ENCODE results near the gene GNPTAB. TPM values are rescaled to one million over a fixed set of nuclear protein-coding genes. Genes with fewer than 3 reads are reported as not detected.

Gene GNPTAB
- total RNA-seq, 1 experiment from 2014 or later, result 12.3 TPM

DNA sequence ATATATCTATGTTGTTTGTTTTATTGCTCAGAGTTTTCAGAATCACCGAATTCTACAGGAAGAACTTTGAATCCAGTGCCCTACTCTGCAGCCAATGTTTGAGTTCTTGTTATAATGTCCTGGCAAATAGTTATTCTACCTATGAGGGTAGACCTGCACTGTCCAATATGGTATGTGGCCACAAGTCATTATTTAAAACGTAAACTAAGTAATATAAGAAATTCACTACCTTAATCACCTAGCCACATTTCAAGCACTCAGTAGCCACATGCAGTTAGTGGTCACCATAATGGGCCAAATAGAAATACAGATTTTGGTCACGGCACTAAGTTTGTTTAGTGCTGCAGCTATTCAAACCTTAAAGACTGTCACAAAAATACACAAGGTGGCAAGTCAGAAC lies 26.4 kb downstream of the GNPTAB start:
- no peak for DNase-seq (ENCODE audit: low read depth)

DNA sequence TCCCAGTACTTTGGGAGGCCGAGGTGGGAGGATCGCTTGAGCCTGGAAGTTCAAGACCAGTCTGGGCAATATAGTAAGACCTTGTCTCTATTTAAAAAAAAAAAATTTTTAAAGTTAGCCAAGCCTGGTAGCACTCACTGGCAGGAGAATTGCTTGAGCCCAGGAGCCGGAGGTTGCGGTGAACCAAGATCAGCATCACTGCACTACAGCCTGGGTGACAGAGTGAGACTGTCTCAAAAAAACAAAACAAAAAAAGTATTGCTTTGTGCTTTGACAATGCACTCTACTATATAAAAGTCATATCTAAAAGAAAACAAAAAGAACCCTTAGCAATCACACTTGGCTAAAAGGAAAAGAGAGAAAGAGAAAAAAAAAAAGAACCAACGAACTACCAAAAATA lies 26.8 kb downstream of the GNPTAB start:
- DNase-seq (ENCODE audit: low read depth), result no peak

DNA sequence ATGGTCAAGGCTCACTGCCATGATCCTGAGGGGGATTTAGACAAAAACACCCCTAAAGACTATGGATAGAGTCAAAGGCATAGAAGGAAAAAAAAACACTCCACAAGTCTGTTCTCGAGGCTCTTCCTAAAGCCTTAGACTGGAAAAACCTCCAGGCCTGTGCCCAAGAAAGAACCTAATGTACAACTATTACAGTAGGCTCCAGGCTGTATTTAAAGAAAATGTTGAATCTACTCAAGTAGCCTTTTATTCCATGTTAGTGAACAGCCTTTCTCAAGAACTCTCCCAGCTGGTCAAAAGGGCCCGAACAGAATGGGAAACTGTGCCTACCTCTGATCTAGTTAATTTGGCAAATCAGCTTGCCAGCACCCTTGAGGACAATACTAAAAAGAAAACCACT lies 28.3 kb downstream of the GNPTAB start:
- no peak for DNase-seq (ENCODE audit: low read depth)

DNA sequence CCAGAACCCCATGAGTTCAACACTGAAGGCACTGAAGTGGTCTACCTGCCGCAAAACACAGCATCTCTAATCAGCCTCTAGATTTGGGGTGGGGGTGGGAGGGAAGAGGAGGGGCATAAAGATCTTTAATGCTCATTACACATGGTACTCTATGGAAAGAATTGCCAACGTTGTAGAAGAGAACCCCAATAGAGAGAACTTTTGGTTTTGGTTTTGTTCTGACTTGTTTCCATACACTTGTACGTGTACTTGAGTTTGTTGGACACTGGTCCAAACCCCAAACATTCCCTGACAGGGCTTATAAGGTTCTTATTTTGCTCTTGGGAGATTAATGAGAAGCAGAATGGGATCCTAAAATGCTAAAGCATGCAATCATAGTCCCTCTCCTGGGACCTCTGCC lies 31.0 kb downstream of the GNPTAB start:
- no peak for DNase-seq (ENCODE audit: low read depth)

DNA sequence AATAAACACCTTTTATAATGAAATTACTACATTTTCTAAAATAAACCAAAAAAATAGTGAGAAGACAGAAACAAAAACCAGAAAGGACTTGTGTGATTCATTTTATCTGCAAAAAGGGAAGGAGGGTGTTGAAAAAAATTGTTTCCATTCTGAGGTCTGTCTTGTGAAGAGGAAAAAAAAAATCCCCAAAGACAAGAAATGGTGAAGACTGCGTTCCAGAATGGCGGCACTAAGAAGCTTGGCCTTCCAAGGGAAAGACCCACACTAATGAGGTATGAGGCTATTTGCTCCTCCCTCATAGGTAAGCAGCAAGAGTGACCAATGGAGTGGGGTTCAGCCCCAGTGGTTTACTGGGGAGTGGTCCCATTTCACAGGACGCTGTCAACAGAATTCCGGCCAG lies 35.0 kb downstream of the GNPTAB start:
- no peak for DNase-seq (ENCODE audit: low read depth)

DNA sequence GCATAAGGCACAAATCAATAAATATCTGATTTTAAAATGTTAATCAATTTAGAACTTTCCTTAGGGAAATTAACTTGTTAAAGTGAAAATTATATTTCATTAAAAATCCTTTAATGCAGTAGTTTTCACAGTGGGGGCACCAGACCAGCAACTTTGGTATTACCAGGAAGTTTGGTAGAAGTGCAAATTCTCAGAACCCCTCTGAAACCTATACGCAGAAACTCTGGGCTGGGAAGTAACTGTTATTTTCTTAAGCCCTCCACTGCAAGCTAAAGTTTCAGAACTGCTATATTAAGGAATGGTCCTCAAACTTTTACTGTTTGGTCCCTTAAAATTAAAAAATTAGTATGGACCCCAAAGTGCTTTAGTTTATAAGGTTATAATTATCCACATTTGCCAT lies 35.7 kb downstream of the GNPTAB start:
- no peak for DNase-seq (ENCODE audit: low read depth)

DNA sequence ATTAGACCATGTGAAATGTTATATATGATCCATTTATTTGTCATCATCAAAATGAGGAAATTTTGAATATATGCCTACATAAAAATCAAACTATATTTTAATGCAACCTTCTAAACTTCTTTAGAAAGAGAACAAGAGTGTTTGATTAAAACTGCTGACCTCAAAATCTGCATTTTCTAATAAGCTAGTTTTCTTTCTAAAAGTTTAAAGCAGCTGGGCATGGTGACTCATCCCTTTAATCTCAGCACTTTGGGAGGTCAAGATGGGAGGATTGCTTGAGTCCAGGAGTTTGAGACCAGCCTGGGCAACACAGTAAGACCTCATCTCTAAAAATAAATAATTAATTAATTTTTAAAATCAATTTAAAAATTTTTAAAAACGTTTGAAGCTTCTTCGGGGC lies 36.2 kb downstream of the GNPTAB start:
- DNase-seq (ENCODE audit: low read depth), result no peak

DNA sequence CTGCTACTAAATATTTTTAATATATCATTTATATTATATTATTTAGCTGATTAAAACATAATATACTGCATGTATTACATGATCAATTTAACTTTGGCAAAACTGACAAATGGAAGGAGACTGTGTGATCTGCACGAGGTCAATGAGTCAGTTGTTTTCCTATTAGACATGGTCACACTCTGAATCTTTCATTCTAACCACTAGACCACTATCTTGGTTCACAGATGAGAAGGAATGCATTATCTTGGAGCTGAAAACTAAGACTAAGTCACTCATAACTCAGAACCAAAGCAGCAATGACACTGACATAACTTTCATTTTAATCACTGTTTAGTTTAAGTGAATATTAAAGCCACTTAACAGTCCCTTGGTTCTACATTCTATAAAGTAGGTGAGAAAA lies 37.4 kb downstream of the GNPTAB start:
- peak; percentile 62 for DNase-seq (ENCODE audit: low read depth)

DNA sequence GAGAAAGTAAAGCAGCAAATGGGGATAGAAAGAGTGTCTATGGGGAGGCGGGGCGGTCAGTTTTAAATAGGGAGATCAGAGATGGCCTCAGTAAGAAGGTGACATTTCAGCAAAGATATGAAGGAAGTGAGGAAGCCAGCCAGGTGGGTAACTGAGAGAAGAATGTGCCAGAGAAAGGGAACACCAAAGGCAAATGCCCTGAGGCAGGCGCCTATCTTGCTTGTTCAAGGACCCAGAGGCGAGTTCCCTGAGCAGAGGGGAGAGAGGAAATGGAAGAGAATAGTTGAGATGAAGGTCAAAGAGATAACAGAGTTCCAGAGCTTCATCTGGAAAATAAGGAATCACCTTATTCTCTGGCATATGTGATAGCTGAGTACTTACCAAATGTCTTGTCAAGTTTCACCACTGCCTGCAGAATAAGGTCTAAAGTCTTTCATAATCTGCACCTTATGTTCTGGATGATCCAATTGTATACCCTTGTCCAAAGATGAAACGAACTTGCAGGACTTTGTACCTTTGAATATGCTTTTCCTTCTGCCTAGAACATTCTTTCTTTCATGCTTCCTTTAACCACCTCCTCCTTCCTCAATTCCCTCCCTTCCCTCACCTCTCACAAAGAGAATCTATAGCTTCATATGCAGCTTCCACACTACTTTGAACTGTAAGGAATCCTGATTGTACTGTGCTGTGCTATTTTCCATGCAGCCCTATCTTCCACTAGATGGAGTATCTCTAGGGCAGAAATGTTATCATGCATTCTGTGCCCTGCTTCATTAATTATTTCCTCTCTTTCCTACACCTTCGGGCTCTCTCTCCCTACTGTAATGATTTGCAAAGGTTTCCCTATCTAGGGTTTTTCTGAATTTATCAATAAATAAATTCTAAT lies 38.5 kb downstream of the GNPTAB start:
- no peak for DNase-seq (ENCODE audit: low read depth)

DNA sequence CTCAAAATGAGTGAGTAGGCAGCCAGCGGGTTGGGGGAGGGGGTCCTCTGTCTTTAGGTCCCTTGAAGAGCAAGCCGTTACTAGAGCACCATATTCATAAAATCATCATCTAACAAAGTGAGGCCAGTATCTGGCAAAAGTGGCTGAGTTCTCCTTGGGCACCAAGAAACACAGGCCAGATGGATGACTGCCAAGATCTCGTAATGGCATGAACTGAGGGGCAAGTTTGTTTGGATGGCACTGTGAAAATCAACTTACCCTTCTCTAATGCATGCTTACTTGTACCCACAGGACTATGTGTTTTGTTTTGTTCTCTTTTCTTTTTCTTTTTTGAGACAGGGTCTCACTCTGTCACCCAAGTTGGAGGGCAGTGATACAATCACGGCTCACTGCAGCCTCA lies 41.6 kb downstream of the GNPTAB start:
- no peak for DNase-seq (ENCODE audit: low read depth)

DNA sequence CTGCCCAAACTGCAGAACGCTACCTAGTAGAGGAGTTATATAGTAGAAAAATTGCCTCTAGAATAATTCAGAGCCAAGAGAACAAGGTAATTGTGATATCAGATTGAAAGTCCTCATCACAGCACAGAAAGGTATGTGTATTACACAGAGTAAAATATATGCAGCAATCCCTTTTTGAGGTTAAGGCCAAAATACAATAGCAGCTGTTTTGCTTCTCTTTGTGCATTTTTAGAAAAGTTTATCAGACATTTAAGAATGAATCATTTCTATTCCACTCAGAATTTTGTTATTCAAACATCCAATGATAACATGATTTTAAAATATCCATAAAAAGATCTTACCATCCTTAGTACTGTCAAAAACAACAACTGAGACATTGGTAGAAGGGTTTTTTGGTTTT lies 45.1 kb downstream of the GNPTAB start:
- no peak for DNase-seq (ENCODE audit: low read depth)

DNA sequence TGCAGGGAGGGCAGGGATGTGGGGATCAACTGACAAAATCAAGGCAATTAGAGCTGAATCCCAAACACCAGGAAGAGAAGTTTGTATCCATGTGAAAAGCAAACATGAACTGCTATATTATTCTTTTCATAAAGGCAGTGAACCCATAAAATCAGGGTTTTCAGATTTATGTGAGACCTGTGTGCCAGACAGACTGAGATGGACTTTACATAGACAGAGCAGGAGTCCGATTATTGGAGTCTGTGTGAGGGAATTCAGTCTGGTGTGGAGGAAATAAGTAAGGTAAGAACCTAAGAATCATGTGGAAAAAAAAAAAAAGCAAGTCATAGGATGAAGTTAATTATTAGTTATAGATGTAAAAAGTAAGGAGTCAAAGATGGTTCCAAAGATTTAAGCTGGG lies 46.4 kb downstream of the GNPTAB start:
- DNase-seq (ENCODE audit: low read depth), result no peak

DNA sequence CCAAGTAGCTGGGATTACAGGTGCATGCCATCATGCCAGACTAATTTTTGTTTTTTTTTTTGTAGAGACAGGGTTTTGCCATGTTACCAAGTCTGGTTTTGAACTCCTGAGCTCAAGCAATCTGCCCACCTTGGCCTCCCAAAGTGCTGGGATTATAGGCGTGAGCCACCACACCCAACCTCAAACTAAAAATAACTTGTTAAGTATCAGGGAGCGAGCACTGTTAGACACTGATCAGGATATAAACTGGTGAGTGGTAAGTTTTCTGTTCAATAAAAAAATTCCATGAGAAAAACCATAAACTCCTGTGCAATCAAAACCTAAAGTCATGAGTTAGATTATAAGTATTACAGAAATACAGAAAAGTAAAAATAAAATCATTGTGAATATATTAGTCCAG lies 46.9 kb downstream of the GNPTAB start:
- no peak for DNase-seq (ENCODE audit: low read depth)

DNA sequence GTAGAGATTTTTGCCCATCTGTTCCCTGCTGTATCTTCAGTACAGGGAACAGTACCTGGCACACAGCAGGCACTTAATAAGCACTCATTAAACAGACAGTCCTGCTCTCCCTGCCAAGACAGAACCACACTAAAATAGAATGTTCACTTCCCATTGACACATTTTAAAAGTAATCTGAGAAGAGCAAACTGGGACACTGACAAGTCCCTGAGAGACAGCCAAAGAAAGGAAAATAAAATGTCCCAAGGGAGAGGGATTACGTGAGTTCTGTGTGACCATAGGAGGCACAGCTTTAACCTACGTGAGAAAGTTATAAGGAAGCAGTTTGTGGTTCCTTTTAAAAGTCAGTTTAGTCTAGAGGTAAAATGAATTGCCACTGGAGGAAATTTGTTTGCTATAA lies 47.6 kb downstream of the GNPTAB start:
- no peak for DNase-seq (ENCODE audit: low read depth)

DNA sequence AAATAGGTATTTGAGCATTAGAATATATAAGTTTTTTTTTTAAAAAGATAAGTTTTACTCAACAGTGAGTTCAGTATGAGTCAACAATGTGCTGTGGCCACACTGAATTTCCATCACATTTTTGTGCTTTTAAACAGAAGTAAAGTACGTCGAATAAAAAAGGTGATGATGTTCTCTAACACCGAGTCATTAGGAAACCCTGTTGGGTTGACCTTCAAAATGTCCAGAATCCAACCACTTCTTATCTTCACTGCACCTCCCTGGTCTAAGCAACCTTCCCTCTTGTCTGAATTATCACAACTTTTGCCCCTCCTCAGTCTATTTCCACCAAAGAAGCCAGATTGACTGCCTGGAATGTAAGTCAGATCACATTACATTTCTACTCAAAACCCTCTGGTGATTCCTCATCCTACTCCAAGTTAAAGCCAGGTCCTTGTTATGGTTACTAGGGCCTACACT lies 48.5 kb downstream of the GNPTAB start:
- no peak for DNase-seq (ENCODE audit: low read depth)

DNA sequence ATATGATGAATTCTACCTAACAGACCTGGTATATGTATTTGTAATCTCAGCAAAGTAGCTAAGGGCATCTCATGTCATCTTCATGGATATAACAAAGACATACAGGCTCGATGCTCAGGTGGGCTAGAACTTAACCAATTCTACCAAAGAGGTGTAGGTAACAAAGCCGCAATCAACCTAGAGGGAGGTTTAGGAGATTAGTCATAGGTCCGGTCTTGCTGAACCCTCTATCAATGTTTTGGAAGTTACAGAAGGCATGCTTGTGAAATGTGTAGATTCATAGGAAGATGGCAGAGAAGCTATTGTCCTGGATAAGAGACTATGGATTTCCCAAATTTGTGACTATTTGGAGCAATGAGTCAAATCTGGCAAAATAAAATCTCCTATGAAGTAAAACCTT lies 48.9 kb downstream of the GNPTAB start:
- DNase-seq (ENCODE audit: low read depth), result no peak

DNA sequence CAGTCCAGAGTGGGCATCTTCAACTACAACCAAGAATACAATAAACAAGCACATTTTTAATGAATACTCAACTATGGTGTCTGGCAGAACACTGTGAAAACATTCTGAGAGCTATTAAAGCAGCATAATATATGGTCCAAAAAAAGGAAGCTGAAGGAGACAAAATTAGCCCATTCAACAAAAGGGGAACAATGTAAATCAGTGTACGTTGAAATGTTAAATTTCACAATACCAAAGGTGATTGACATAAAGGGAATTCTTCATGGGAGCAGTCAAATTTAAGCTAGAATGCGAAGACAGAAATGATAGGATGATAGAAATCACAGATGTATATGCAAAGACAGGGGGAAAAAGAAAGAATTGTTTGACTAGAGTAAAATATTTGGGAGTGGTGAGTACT lies 50.2 kb downstream of the GNPTAB start:
- no peak for DNase-seq (ENCODE audit: low read depth)

DNA sequence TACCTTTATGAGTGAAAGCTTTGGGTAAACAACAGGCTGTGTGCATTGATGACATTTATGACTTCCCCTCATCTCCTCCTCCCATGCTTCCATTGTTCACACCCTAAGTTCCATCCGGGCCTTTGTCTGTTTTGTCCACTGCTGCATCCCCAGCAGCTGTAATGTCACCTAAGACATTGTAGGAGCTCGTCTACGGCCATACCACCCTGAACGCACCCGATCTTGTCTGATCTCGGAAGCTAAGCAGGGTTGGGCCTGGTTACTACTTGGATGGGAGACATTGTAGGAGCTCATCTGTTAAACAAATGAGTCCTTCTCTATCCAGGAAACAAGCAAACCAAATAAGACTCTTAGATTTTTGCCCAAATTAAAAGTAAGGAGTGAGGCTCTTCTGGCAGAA lies 51.1 kb downstream of the GNPTAB start:
- DNase-seq (ENCODE audit: low read depth), result no peak

DNA sequence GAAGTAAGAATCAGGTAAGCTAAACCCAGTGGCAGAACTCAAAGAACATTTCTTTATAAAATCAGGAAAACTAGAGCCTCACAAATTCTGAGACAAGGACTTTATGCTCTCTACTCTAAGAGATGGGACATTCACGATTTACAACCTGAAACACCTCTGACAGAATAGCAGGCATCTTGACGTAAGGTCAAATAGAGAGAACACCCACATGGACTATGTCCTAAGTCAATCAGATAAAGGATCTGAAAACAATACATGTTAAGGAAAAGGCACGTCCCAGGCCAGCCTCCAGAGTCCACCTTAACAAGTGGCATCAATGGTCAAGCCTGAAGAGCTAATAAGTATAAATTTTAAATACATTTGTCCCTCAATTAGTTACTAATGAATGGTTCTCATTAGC lies 51.6 kb downstream of the GNPTAB start:
- DNase-seq (ENCODE audit: low read depth), result no peak

DNA sequence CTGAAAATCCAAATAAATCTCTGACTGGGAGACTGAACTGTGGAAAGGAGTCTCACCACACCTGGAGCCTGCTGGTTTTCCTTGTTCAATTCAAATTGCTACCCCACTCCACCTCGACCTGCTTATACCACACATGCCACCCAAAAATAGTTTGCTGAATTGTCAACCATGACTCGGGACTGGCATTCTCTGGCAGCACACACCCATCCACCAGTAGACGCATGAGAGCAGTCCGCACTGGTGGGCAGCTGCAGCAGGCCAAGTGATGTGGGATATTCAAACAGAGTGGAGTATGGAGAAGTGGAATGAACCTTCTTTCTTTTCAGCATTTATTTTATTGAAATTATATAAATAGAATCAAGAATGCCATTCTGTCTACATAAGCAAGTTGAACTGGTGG lies 52.8 kb downstream of the GNPTAB start:
- DNase-seq (ENCODE audit: low read depth), result no peak

DNA sequence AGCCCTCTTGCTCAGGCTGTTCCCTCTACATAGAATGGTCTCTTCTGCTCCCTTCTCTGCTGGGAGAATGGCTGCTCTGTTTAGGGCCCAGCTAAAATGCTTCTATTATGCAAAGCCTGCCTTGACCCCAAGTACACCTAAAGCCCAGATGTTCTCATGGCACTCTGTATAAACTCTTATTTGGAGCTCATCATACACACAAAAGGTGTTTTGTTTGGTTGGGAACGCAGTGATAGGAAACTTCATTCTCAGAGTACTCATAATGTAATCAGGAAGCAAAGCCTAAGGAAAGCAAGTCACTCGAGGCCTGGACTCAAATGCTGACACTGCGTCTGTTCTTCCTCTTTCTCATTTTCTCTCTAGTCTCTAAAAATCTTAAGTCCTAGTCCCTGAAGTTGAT lies 53.3 kb downstream of the GNPTAB start:
- DNase-seq (ENCODE audit: low read depth), result peak; percentile 10

DNA sequence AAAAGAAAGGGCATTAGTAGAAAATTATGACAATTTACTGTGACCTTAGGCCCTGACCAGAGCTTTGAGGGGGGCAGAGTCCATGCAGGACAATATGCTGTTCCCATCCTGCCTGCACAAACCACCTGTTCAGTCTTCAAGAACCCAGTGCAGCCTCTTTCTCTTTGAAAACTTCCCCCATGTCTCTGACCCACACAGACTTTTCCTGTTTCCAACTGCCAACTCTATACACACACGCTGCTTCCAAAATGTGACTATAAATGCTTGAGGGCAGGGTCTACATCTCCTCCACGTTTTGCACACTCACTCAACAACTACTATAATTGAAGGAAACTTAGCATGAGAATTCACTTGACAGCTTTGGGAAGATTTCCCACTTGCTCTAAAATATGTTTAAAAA lies 54.9 kb downstream of the GNPTAB start:
- no peak for DNase-seq (ENCODE audit: low read depth)

DNA sequence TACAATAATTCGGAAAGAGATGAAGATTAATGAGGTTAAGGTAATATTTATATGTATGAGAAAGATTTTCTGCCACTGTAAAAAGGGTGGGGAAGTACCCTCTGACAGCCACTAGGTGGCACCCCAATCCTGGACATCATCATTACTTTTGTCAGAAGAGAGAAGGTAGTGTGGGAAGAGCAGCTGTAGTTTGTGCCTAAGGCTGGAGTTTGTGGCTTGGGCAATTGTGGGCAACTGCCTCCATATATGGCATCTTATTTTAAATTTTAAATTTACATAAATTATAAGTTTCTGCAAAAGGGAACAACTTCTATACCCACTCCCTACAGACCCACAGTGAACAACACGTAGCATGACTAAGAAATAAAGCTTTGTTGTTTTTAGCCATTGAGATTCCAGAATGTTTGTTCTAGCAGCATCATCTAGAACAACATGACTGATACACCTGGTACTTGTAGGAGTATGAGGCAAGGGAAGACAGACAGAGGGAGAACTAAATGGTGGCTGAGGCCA lies 57.1 kb downstream of the GNPTAB start:
- peak; percentile 59 for DNase-seq (ENCODE audit: low read depth)

Data from RPMI7951 (cell line).